HG03103 (cell line): ENCODE results near the gene SLC4A3.
"Not testable (repeated sequence)": the region's sequence is repeated elsewhere in the genome, so short reads cannot be mapped to it uniquely, and the experiment has no call there.

Experiments
- ATAC-seq: cut with Tn5 transposase; IDR thresholded peaks from one replicate; pipeline ENCODE4 v1.9.1; 2021; ENCODE audit warnings: low read depth; ENCODE audit not compliant: unreplicated experiment

Gene SLC4A3

GRCh38 chr2:219672406-219672805 is 45.0 kb downstream of the SLC4A3 start:
- ATAC-seq = no peak

GRCh38 chr2:219675221-219675620 is 47.8 kb downstream of the SLC4A3 start:
- no peak for ATAC-seq

- no peak for ATAC-seq
Observed at GRCh38 chr2:219676586-219676985, 49.2 kb downstream of the SLC4A3 start.

- ATAC-seq = no peak
Observed at GRCh38 chr2:219679041-219679440, 51.6 kb downstream of the SLC4A3 start.

- no peak for ATAC-seq
Observed at GRCh38 chr2:219679571-219679970, 52.1 kb downstream of the SLC4A3 start.

GRCh38 chr2:219680958-219681693 is 53.7 kb downstream of the SLC4A3 start:
- ATAC-seq = no peak

- ATAC-seq = no peak
Observed at GRCh38 chr2:219681694-219682300, 54.4 kb downstream of the SLC4A3 start.

GRCh38 chr2:219683474-219683873 is 56.0 kb downstream of the SLC4A3 start:
- not testable (repeated sequence) for ATAC-seq

- ATAC-seq = peak; percentile 98
Observed at GRCh38 chr2:219684721-219685689, 57.6 kb downstream of the SLC4A3 start.

- ATAC-seq = no peak
Observed at GRCh38 chr2:219687272-219687671, 59.8 kb downstream of the SLC4A3 start.

GRCh38 chr2:219687882-219688559 is 60.6 kb downstream of the SLC4A3 start:
- ATAC-seq = no peak

GRCh38 chr2:219688560-219689445 is 61.4 kb downstream of the SLC4A3 start:
- ATAC-seq = no peak

- ATAC-seq = peak; percentile 39
Observed at GRCh38 chr2:219689676-219690628, 62.5 kb downstream of the SLC4A3 start.

- no peak for ATAC-seq
Observed at GRCh38 chr2:219691571-219691970, 64.1 kb downstream of the SLC4A3 start.
